Smooth muscle cell of trachea (primary cell): ENCODE measurements around the gene TMEM132A. TPM values are rescaled to one million over a fixed set of nuclear protein-coding genes. Genes with fewer than 3 reads are reported as not detected.

ENCODE experiments used
- total RNA-seq: library from RNA; depleted of rRNA; stranded (reverse); fragments of >200 nt; gene quantifications from 2 replicates; pipeline ENCODE4 v1.2.1, GENCODE V29; 2014

The TMEM132A gene
- 7.7 and 30.3 TPM in 2 replicates for total RNA-seq

GRCh38 chr11:60924110-60924905 lies at the start of gene TMEM132A:
Gene TMEM132A (plus strand): TSS chr11:60924460. CDS start chr11:60924634, 174 bp downstream.

GRCh38 chr11:60906132-60906972 lies 17.9 kb upstream of the TMEM132A start, which contains the start of gene PRPF19:
Gene PRPF19 (minus strand): TSS chr11:60906585. CDS start chr11:60906382, 203 bp downstream.

GRCh38 chr11:60913793-60914632 lies 10.2 kb upstream of the TMEM132A start, which contains the start of gene TMEM109:
Gene TMEM109 (plus strand): TSS chr11:60914158. CDS start chr11:60919694, 5,536 bp downstream.

GRCh38 chr11:60951904-60952741 lies 27.9 kb downstream of the TMEM132A start, which contains the start of gene SLC15A3:
Gene SLC15A3 (minus strand): TSS chr11:60952176. CDS start chr11:60951551, 625 bp downstream.

GRCh38 chr11:60971520-60971919 lies 47.3 kb downstream of the TMEM132A start, which contains the start of gene CD6:
Gene CD6 (plus strand): TSS chr11:60971680. CDS start chr11:60971866, 186 bp downstream.

Other genes with a start within 250 kb of the TMEM132A start
- not detected in 2 replicates for gene MS4A8, start 224.8 kb upstream of the TMEM132A start, total RNA-seq
- gene MS4A18, start 199.7 kb upstream of the TMEM132A start, total RNA-seq, result not detected in 2 replicates
- not detected in 2 replicates for gene MS4A15, start 167.6 kb upstream of the TMEM132A start, total RNA-seq
- gene MS4A10, start 139.1 kb upstream of the TMEM132A start, total RNA-seq, result not detected in 2 replicates
- gene CCDC86, start 82.3 kb upstream of the TMEM132A start, total RNA-seq, result 9.2 and 15.1 TPM in 2 replicates
- gene PTGDR2, start 68.5 kb upstream of the TMEM132A start, total RNA-seq, result 0.44 and 2.2 TPM in 2 replicates
- 0.17 TPM in 1 of 2 replicates, not detected in the other for gene ZP1, start 56.9 kb upstream of the TMEM132A start, total RNA-seq
- 43.3 and 48.8 TPM in 2 replicates for gene PRPF19, start 17.9 kb upstream of the TMEM132A start, total RNA-seq
- gene TMEM109, start 10.3 kb upstream of the TMEM132A start, total RNA-seq, result 25.3 and 26.0 TPM in 2 replicates
- 4.8 and 26.3 TPM in 2 replicates for gene SLC15A3, start 27.7 kb downstream of the TMEM132A start, total RNA-seq
- gene CD6, start 47.2 kb downstream of the TMEM132A start, total RNA-seq, result 0.66 TPM in 1 of 2 replicates, not detected in the other
- gene CD5, start 178.0 kb downstream of the TMEM132A start, total RNA-seq, result not detected in 2 replicates
- gene VPS37C, start 237.0 kb downstream of the TMEM132A start, total RNA-seq, result 10.0 and 13.1 TPM in 2 replicates